Astrocyte (in vitro differentiated cells and primary cell): ENCODE results near the gene SLC12A4. TPM values are rescaled to one million over a fixed set of nuclear protein-coding genes. Genes with fewer than 3 reads are reported as not detected.

Source experiments
- DNase-seq: peaks from one replicate; pipeline ENCODE4 v3.0.0-alpha.2; 2010; ENCODE audit warnings: low read depth
- FAIRE-seq: peaks from 2 replicates; lab custom pipeline; 2011; peaks lifted over from hg19 to GRCh38; lab: Jason Lieb, UNC
- H2AFZ ChIP-seq: 2 replicates; pipeline ENCODE4 v1.6.0; 2012; ENCODE audit warnings: low read depth, low read length, inconsistent platforms
- H3K27ac ChIP-seq: 2 replicates; pipeline ENCODE4 v1.5.1; 2011; ENCODE audit warnings: low read depth, low read length, inconsistent platforms
- H3K27me3 ChIP-seq: 2 replicates; pipeline ENCODE4 v1.6.0; 2011; ENCODE audit warnings: low read length, inconsistent platforms; ENCODE audit not compliant: insufficient read depth
- H3K36me3 ChIP-seq: 2 replicates; pipeline ENCODE4 v1.5.1; 2011; ENCODE audit warnings: low read length, inconsistent platforms; ENCODE audit not compliant: insufficient read depth
- H3K4me1 ChIP-seq: 2 replicates; pipeline ENCODE4 v1.5.1; 2011; ENCODE audit warnings: low read length, inconsistent platforms; ENCODE audit not compliant: insufficient read depth
- H3K4me2 ChIP-seq: 2 replicates; pipeline ENCODE4 v1.6.0; 2012; ENCODE audit warnings: low read length, inconsistent platforms
- H3K4me3 ChIP-seq: 2 replicates; pipeline ENCODE4 v1.5.1; 2011; ENCODE audit warnings: low read depth, mild to moderate bottlenecking, low read length, inconsistent platforms; ENCODE audit not compliant: insufficient read depth
- H3K79me2 ChIP-seq: 2 replicates; pipeline ENCODE4 v1.6.0; 2012; ENCODE audit warnings: mild to moderate bottlenecking, low read length, inconsistent platforms; ENCODE audit not compliant: insufficient read depth
- H3K9ac ChIP-seq: 2 replicates; pipeline ENCODE4 v1.6.0; 2012; ENCODE audit warnings: mild to moderate bottlenecking, low read length, inconsistent platforms
- H3K9me3 ChIP-seq: 2 replicates; pipeline ENCODE4 v1.5.1; 2012; ENCODE audit warnings: low read depth, mild to moderate bottlenecking, low read length, inconsistent platforms; ENCODE audit not compliant: insufficient read depth
- H4K20me1 ChIP-seq: 2 replicates; pipeline ENCODE4 v1.6.0; 2012; ENCODE audit warnings: low read length, inconsistent platforms; ENCODE audit not compliant: insufficient read depth
- H3K27ac Mint-ChIP-seq: one replicate; pipeline ENCODE4 v1.8.0; 2021; ENCODE audit warnings: mild to moderate bottlenecking, mixed read lengths; ENCODE audit not compliant: unreplicated experiment
- H3K27me3 Mint-ChIP-seq: one replicate; pipeline ENCODE4 v1.8.0; 2021; ENCODE audit warnings: low read depth, mixed read lengths; ENCODE audit not compliant: unreplicated experiment
- H3K36me3 Mint-ChIP-seq: one replicate; pipeline ENCODE4 v1.8.0; 2021; ENCODE audit warnings: low read depth, mixed read lengths; ENCODE audit not compliant: unreplicated experiment
- H3K4me1 Mint-ChIP-seq: one replicate; pipeline ENCODE4 v1.8.0; 2021; ENCODE audit warnings: low read depth, mixed read lengths; ENCODE audit not compliant: unreplicated experiment
- H3K4me3 Mint-ChIP-seq: one replicate; pipeline ENCODE4 v1.8.0; 2021; ENCODE audit warnings: mild to moderate bottlenecking, moderate library complexity, mixed read lengths; ENCODE audit not compliant: unreplicated experiment
- H3K9me3 Mint-ChIP-seq: one replicate; pipeline ENCODE4 v1.8.0; 2021; ENCODE audit warnings: mild to moderate bottlenecking, mixed read lengths; ENCODE audit not compliant: unreplicated experiment
- CTCF ChIP-seq: IDR thresholded peaks from 2 replicates; pipeline ENCODE4 v1.5.1; 2011; ENCODE audit warnings: low read depth, mild to moderate bottlenecking, inconsistent platforms, low read length, moderate library complexity; ENCODE audit not compliant: insufficient read depth
- EZH2 ChIP-seq: IDR thresholded peaks from 2 replicates; pipeline ENCODE4 v1.6.1; 2012; ENCODE audit warnings: mild to moderate bottlenecking, low read length, inconsistent platforms; ENCODE audit not compliant: insufficient read depth
- total RNA-seq: library from RNA; stranded (reverse); gene quantifications from 2 replicates; pipeline ENCODE4 v1.2.1, GENCODE V29; 2021

Gene SLC12A4
- total RNA-seq, 1 donor from 2014 or later, result 118 TPM

DNA sequence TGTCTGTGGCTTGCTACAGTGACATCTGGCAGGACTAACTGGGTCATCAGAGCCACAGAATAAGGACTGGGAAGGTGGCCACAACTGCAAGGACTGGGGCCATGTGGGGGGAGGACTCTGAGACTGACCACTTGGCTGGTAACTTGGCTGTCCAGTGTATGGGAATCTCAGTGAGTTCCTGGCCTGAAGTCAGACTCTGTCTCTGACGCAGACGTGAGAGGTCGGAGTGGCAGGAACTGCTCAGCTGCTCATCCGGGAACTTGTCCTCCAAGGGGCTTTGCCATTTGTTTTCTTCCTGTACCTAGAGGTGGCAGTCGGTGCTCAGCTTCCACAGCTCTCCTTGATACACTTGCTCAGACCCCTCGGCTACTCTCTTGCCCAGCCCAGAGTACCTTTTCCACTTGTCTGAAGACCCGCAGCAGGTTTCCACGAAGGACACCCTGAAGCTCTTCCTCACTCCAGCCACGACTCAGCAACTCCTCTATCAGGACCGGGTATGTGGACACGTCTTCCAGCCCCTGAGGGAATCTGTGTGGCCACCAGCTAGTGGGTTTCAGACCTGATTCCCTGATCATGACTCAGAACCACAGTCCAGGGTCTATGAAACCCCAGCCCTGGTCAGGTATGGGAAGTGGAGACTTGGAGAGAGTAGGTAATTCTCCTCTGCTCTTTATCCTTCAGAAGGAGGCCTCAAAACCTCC is 19.2 kb upstream of the SLC12A4 start:
- Histone ChIP-seq H3K36me3 (no peaks in the 10 kb centered on the region), H3K27me3 (no peaks in the 10 kb centered on the region), H3K9me3 (no peaks in the 10 kb centered on the region), H3K4me3 (no peak overlapping the region), H2AFZ (peak overlapping the region; percentile 3), H3K4me2 (no peak overlapping the region), H4K20me1 (no peaks in the 10 kb centered on the region), H3K4me1 (no peaks in the 10 kb centered on the region), H3K79me2 (no peaks in the 10 kb centered on the region), H3K27ac (no peak overlapping the region), H3K9ac (no peak overlapping the region)
- no peak for DNase-seq
- Mint-ChIP-seq H3K9me3 (peaks cover 2% of the 10 kb centered on the region), H3K27ac (peak overlapping the region; percentile 66), H3K27me3 (peaks cover 40% of the 10 kb centered on the region), H3K4me3 (no peak overlapping the region), H3K4me1 (peaks cover 14% of the 10 kb centered on the region), H3K36me3 (peaks cover 6% of the 10 kb centered on the region)
- no peak for TF ChIP-seq CTCF
- no peak for TF ChIP-seq EZH2
- no peak for FAIRE-seq

GRCh38 chr16:67986949-67987348 is 18.5 kb upstream of the SLC12A4 start:
- Histone ChIP-seq H4K20me1 (no peaks in the 10 kb centered on the region), H3K9me3 (no peaks in the 10 kb centered on the region), H2AFZ (no peak overlapping the region), H3K27me3 (no peaks in the 10 kb centered on the region), H3K4me2 (no peak overlapping the region), H3K36me3 (no peaks in the 10 kb centered on the region), H3K79me2 (no peaks in the 10 kb centered on the region), H3K4me1 (no peaks in the 10 kb centered on the region), H3K27ac (no peak overlapping the region), H3K4me3 (no peak overlapping the region), H3K9ac (no peak overlapping the region)
- Mint-ChIP-seq H3K36me3 (peaks cover 6% of the 10 kb centered on the region), H3K9me3 (peaks cover 2% of the 10 kb centered on the region), H3K27me3 (peaks cover 34% of the 10 kb centered on the region), H3K4me3 (no peak overlapping the region), H3K4me1 (peaks cover 14% of the 10 kb centered on the region), H3K27ac (no peak overlapping the region)
- no peak for DNase-seq
- TF ChIP-seq EZH2 (no peak), CTCF (no peak)
- FAIRE-seq, result no peak

GRCh38 chr16:67982011-67982696 is 13.7 kb upstream of the SLC12A4 start:
- H3K4me3 Mint-ChIP-seq, result no peak overlapping the region

More at GRCh38 chr16:67982011-67982696, 13.7 kb upstream of the SLC12A4 start:
- Histone ChIP-seq H3K9me3 (no peaks in the 10 kb centered on the region), H3K4me2 (no peak overlapping the region), H3K4me1 (no peaks in the 10 kb centered on the region), H2AFZ (no peak overlapping the region), H3K79me2 (no peaks in the 10 kb centered on the region), H3K4me3 (no peak overlapping the region), H3K9ac (no peak overlapping the region), H3K36me3 (no peaks in the 10 kb centered on the region), H3K27me3 (peaks cover 7% of the 10 kb centered on the region), H4K20me1 (no peaks in the 10 kb centered on the region), H3K27ac (no peak overlapping the region)
- no peak for DNase-seq
- no peak for FAIRE-seq
- Mint-ChIP-seq H3K9me3 (no peaks in the 10 kb centered on the region), H3K27me3 (peaks cover 17% of the 10 kb centered on the region), H3K36me3 (peaks cover 3% of the 10 kb centered on the region), H3K4me1 (peaks cover 5% of the 10 kb centered on the region), H3K27ac (no peak overlapping the region)
- TF ChIP-seq EZH2, result no peak
- TF ChIP-seq CTCF, result no peak
